ENCODE measurements around the gene SENP3. TPM values are rescaled to one million over a fixed set of nuclear protein-coding genes. Genes with fewer than 3 reads are reported as not detected.

The SENP3 gene
- total and polyA plus RNA-seq, 2 of the 13 experiments (the other 11 are each of a cell fraction or from before 2014, with no cell fraction given) = 55.8 to 75.4 TPM

DNA sequence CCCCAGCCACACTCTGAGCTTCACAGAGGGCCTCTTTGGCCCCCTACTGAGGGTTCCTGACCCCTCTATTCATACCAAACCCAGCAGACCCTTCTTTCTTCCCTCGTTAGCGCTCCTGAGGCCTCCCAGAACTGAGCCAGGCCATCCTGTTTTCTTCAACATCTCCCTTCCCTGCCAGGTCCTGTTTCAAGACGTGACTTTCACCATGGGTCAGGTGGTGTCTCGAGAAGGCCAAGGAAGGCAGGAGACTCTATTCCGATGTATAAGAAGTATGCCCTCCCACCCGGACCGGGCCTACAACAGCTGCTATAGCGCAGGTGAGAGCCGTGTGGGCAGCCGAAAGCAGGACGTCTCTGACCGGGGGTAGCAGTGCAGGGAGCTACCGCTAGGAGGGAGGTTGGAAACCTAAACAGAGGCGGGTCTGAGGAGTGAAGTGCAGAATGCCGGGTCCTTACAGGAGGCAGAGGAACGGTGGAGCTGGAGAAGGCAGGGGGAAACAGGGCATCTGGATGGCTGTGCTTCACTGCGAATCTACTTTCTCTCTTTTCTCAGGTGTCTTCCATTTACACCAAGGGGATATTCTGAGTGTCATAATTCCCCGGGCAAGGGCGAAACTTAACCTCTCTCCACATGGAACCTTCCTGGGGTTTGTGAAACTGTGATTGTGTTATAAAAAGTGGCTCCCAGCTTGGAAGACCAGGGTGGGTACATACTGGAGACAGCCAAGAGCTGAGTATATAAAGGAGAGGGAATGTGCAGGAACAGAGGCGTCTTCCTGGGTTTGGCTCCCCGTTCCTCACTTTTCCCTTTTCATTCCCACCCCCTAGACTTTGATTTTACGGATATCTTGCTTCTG, 1.3 kb upstream of the SENP3 start (continued):
- no peak for TF ChIP-seq ETV5 (CRISPR knock-in tag; IDR thresholded peaks at IDR 0.05; ENCODE audit: borderline replicate concordance)
- no peak for TF ChIP-seq ADNP (CRISPR knock-in tag; IDR thresholded peaks at IDR 0.05)
- TF ChIP-seq, protein P1, sequence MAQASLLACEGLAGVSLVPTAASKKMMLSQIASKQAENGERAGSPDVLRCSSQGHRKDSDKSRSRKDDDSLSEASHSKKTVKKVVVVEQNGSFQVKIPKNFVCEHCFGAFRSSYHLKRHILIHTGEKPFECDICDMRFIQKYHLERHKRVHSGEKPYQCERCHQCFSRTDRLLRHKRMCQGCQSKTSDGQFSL (CRISPR knock-in tag; IDR thresholded peaks at IDR 0.05) = no peak
- no peak for TF ChIP-seq ZNF616 (CRISPR knock-in tag; IDR thresholded peaks at IDR 0.05; ENCODE audit: low read depth)
- TF ChIP-seq ZBTB8A (CRISPR knock-in tag; IDR thresholded peaks at IDR 0.05; ENCODE audit: borderline replicate concordance, low read depth) = 0 out of 2 replicates have a peak, but pooled peaks have one; percentile 7
- TF ChIP-seq PAX8 (CRISPR knock-in tag; IDR thresholded peaks at IDR 0.05; ENCODE audit: borderline replicate concordance) = no peak
- TF ChIP-seq DNMT3B (CRISPR knock-in tag; conservative IDR thresholded peaks at IDR 0.05) = 0 out of 2 replicates have a peak, but pooled peaks have one; percentile 28
- TF ChIP-seq ZBTB7A (CRISPR knock-in tag; IDR thresholded peaks at IDR 0.05) = 0 out of 2 replicates have a peak, but pooled peaks have one; percentile 53
- TF ChIP-seq AHR (CRISPR knock-in tag; IDR thresholded peaks at IDR 0.05) = peak; percentile 71; the same call in 1 of the 2 replicates
- TF ChIP-seq SPEN (CRISPR knock-in tag; IDR thresholded peaks at IDR 0.05; ENCODE audit: low read depth) = 0 out of 2 replicates have a peak, but pooled peaks have one; percentile 13
- TF ChIP-seq, protein P2, sequence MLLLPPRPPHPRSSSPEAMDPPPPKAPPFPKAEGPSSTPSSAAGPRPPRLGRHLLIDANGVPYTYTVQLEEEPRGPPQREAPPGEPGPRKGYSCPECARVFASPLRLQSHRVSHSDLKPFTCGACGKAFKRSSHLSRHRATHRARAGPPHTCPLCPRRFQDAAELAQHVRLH (CRISPR knock-in tag; IDR thresholded peaks at IDR 0.05; ENCODE audit: borderline replicate concordance, low read depth) = 0 out of 2 replicates have a peak, but pooled peaks have one; percentile 55
- TF ChIP-seq ZNF101 (CRISPR knock-in tag; IDR thresholded peaks at IDR 0.05; ENCODE audit: borderline replicate concordance, low read depth) = no peak
- no peak for TF ChIP-seq NONO (IDR thresholded peaks at IDR 0.05)
- no peak; the same call in 1 of the 2 replicates for TF ChIP-seq NONO (CRISPR knock-in tag; conservative IDR thresholded peaks at IDR 0.05)
- TF ChIP-seq RAD51 (IDR thresholded peaks at IDR 0.05; ENCODE audit: borderline replicate concordance) = no peak
- TF ChIP-seq ESRRA (CRISPR knock-in tag; IDR thresholded peaks at IDR 0.05; ENCODE audit: low read depth) = no peak
- peak; percentile 36; the same call in 1 of the 2 replicates for TF ChIP-seq SAP130 (CRISPR knock-in tag; IDR thresholded peaks at IDR 0.05; ENCODE audit: low read depth)
- TF ChIP-seq, protein P3, sequence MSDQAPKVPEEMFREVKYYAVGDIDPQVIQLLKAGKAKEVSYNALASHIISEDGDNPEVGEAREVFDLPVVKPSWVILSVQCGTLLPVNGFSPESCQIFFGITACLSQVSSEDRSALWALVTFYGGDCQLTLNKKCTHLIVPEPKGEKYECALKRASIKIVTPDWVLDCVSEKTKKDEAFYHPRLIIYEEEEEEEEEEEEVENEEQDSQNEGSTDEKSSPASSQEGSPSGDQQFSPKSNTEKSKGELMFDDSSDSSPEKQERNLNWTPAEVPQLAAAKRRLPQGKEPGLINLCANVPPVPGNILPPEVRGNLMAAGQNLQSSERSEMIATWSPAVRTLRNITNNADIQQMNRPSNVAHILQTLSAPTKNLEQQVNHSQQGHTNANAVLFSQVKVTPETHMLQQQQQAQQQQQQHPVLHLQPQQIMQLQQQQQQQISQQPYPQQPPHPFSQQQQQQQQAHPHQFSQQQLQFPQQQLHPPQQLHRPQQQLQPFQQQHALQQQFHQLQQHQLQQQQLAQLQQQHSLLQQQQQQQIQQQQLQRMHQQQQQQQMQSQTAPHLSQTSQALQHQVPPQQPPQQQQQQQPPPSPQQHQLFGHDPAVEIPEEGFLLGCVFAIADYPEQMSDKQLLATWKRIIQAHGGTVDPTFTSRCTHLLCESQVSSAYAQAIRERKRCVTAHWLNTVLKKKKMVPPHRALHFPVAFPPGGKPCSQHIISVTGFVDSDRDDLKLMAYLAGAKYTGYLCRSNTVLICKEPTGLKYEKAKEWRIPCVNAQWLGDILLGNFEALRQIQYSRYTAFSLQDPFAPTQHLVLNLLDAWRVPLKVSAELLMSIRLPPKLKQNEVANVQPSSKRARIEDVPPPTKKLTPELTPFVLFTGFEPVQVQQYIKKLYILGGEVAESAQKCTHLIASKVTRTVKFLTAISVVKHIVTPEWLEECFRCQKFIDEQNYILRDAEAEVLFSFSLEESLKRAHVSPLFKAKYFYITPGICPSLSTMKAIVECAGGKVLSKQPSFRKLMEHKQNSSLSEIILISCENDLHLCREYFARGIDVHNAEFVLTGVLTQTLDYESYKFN (CRISPR knock-in tag; conservative IDR thresholded peaks at IDR 0.05) = no peak
